Fibroblast of mammary gland (primary cell): ENCODE measurements around the gene ACSF2.

ENCODE experiments used
- DNase-seq: peaks from one replicate; pipeline ENCODE4 v3.0.0-alpha.2; 2010; ENCODE audit warnings: low read depth
- H3K4me3 ChIP-seq: 2 replicates; pipeline ENCODE4 v1.5.1; 2011; ENCODE audit warnings: low read depth, mild to moderate bottlenecking, low read length, moderate library complexity; ENCODE audit not compliant: control insufficient read depth
- TF ChIP-seq, protein P1 (sequence below): conservative IDR thresholded peaks from 2 replicates; pipeline ENCODE4 v1.5.1; 2011; ENCODE audit warnings: low read depth, low read length, inconsistent platforms; ENCODE audit not compliant: control insufficient read depth, insufficient read depth

ACSF2 gene

DNA sequence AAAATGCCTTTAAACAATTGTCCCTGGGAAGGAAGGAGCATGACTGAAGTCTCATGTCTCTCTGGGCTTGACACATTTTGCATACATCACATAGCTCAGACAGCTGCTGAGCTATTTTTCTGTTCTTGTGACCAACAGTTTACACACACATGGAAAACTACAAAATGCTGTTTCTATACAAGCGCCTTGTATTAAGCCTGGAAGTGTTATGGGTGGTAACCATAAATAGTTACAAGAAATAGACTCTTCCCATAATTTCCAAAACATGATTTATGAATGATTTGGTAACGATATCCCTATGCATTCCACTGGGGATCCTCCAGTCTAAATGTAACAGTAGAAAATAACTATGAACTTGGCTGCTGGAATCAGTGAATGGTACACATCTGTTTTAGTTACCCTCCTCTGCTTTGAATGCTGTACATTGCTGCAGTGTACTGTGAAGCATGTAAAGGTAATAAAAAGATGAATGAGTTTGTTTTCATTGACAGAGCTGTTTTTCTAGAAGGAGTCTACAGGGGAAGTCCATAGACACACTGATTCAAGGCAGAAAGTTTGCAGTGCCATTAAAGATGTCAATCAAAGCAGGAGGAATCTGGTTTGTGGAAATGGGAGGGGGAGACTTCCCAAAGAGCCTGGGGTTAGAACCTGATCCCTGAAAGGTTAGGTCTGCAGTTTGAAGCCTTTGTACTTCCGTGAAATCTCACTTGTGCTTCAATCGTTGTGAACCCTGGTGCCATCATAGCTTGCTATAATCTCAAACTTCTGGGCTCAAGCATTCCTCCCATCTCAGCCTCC, 5.0 kb downstream of the ACSF2 start:
- H3K4me3 ChIP-seq, result no peak overlapping the region
- DNase-seq, result no peak
- TF ChIP-seq, protein P1, sequence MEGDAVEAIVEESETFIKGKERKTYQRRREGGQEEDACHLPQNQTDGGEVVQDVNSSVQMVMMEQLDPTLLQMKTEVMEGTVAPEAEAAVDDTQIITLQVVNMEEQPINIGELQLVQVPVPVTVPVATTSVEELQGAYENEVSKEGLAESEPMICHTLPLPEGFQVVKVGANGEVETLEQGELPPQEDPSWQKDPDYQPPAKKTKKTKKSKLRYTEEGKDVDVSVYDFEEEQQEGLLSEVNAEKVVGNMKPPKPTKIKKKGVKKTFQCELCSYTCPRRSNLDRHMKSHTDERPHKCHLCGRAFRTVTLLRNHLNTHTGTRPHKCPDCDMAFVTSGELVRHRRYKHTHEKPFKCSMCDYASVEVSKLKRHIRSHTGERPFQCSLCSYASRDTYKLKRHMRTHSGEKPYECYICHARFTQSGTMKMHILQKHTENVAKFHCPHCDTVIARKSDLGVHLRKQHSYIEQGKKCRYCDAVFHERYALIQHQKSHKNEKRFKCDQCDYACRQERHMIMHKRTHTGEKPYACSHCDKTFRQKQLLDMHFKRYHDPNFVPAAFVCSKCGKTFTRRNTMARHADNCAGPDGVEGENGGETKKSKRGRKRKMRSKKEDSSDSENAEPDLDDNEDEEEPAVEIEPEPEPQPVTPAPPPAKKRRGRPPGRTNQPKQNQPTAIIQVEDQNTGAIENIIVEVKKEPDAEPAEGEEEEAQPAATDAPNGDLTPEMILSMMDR, result no peak

DNA sequence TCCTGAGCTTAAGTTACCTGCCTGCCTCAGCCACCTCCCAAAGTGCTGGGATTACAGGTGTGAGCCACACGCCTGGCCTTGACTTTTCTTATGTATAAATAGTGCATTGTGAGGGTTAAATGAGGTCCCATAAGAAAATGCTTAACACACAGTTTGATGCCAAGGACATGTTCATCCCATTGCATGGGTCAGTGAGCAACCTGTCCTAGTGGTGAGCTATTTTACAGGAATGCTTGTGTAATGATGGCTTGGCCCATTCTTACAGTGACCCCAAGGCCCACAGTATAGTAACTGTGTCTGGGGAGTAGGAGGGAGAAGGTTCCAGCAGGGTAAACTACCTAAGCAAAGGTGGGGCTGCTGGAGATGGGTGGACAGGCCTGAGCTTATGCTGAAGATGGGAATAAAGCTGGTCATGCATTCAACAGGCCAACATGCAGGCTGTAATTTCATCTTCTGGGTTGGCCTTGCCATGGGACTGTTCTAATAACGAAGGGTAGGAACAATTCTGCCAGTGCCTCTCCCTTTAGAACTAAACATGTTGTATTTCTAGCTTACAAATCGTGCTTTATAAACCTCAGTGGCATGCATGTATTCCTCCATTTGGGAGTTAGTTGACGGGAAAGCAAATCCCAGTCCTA, 6.2 kb downstream of the ACSF2 start:
- TF ChIP-seq, protein P1, result no peak
- no peak overlapping the region for H3K4me3 ChIP-seq
- no peak for DNase-seq

DNA sequence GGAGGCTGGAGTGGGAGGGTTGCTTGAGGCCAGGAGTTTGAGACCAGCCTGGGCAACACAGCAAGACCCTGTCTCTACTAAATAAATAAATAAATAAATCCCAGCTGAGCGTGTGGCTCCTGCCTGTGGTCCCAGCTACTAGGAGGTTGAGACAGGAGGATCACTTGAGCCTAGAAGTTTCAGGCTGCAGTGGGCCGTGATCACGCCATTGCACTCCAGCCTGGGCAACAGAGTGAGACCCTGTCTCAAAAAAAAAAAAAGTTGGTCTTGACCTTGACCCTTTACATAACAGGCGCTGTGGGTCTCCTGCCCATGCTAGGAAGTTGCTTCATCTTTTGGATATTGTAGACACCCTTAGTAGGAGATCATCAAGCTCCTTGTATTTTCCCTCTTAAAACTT, 11.4 kb downstream of the ACSF2 start:
- no peak for DNase-seq
- no peak overlapping the region for H3K4me3 ChIP-seq
- TF ChIP-seq, protein P1, result no peak

DNA sequence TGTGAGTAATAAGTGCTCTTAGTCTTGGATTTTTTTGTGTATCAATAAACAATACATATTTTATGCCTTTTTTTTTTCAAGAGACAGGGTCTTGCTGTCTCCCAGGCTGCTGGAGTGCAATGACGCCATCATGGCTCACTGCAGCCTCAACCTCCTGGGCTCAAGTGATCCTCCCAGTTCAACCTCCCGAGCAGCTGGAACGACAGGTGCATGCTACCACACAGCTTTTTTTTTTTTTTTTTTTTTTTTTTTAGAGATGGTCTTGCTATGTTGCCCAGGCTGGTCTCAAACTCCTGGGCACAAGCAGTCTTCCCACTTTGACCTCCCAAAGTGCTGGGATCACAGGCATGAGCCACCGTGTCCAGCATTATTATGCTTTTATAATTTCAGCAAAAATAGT, 13.0 kb downstream of the ACSF2 start:
- TF ChIP-seq, protein P1, result no peak
- H3K4me3 ChIP-seq, result no peak overlapping the region
- no peak for DNase-seq

DNA sequence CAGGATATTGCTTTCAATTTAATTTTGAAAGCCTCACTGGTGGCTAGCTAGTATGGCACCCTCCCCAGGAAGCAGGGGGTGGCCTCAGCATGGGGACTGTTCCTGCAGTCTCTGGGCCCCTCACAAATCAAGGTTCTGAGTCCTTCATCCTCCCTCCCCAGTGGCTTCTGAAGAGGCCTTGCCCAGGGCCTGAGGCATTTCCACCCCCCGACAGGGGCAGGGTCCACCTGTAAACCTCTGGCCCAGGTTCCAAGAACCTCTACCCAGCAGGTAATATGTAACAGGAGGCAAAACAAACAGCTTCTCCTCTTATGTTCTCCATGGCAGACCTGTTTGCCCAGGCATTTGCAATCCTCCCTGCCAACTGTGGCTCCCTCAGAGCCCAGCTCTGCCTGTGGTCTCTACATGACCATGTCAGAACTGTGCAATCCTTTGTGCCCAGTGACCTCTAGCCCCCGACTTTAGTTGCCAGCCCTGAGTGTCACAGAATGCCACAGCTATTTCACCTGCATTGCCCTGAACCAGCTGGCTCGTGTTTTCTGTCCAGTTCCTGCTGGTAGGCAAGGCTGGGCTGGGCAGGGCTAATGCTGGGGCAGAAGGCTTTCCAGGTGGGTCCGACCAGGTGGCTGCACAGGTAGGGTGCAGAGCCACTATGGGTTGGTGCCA, 14.3 kb downstream of the ACSF2 start:
- TF ChIP-seq, protein P1, result no peak
- DNase-seq, result no peak
- H3K4me3 ChIP-seq, result no peak overlapping the region

DNA sequence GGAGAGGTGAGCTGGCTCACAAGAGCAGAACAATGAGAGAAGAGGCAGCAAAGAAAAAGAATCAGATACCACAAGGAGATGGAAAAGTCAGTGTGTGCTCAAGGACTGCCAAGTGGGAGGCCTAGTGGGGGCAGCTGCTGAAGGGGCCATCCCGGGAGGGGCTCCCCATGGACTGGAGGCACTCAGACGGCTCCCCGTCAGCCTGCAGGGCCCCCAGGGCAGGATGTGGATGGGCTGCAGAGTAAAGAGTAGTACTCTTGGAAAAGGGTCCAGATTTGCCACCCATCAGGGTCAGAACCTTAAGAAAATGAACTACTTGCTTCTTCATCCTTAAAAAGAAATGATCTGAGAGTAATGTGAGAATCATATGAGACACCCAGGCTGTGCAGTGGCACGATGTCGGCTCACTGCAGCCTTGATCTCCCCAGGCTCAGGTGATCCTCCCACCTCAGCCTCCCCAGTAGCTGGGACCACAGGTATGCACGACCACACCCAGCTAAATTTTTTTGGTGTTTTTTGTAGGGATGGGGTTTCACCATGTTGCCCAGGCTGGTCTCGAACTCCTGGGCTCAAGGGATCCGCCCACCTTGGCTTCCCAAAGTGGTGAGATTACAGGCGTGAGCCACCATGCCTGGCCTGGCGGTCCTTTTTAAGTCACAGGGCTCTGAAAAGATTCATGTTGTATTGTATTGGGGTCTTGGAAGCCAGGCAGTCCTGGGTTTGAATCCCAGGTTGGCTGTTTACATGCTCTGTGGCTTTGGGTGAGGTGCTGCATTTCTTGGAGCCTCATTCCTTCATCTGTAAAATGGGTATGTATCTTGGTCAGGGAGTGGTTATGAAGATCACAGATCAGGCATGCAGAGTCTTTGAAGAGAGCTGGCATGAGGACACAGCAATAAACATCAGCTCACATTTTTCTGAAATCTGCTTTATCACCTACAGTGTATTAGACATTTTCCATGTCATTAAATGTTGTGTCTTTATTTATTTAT, 15.1 kb downstream of the ACSF2 start:
- TF ChIP-seq, protein P1, result no peak

More for the DNA sequence above, 15.1 kb downstream of the ACSF2 start:
- H3K4me3 ChIP-seq, result no peak overlapping the region
- no peak for DNase-seq
